NB4 (cell line): ENCODE results near the gene KCNK18.

Experiments used
- DNase-seq: peaks from one replicate; pipeline ENCODE4 v3.0.0; 2010; ENCODE audit warnings: low read depth
- H3K4me3 ChIP-seq: one replicate; pipeline ENCODE4 v1.5.1; 2011; ENCODE audit warnings: mild to moderate bottlenecking, low read depth, low read length, moderate library complexity
- CTCF ChIP-seq: IDR thresholded peaks from one replicate; pipeline ENCODE4 v1.5.1; 2012; ENCODE audit warnings: low read depth, low read length
- MAX ChIP-seq: IDR thresholded peaks from 2 replicates; pipeline ENCODE4 v1.6.1; 2011; ENCODE audit warnings: low read depth, low read length
- MYC ChIP-seq: IDR thresholded peaks from 2 replicates; pipeline ENCODE4 v1.6.1; 2011; ENCODE audit warnings: low read depth, low read length
- POLR2A ChIP-seq: IDR thresholded peaks from 2 replicates; pipeline ENCODE4 v1.6.1; 2011; ENCODE audit warnings: mild to moderate bottlenecking; ENCODE audit not compliant: insufficient read length; ENCODE audit errors: extremely low read depth

KCNK18 gene

GRCh38 chr10:117188371-117188770, 8.9 kb upstream of the KCNK18 start:
- no peak for DNase-seq
- H3K4me3 ChIP-seq, result no peak overlapping the region
- TF ChIP-seq MYC (no peak), MAX (no peak), CTCF (no peak), POLR2A (no peak)

- no peak for DNase-seq
- TF ChIP-seq MAX (no peak), MYC (no peak), POLR2A (no peak), CTCF (no peak)
- H3K4me3 ChIP-seq, result no peak overlapping the region
These were observed 7.7 kb upstream of the KCNK18 start for GRCh38 chr10:117189557-117189956.

GRCh38 chr10:117198088-117198487, 799 bp downstream of the KCNK18 start:
- no peak for TF ChIP-seq MYC
- TF ChIP-seq POLR2A, result no peak
- TF ChIP-seq CTCF, result no peak
- no peak for TF ChIP-seq MAX
- DNase-seq, result no peak
- no peak overlapping the region for H3K4me3 ChIP-seq

- no peak overlapping the region for H3K4me3 ChIP-seq
- no peak for DNase-seq
- TF ChIP-seq POLR2A, result no peak
- no peak for TF ChIP-seq MYC
- TF ChIP-seq CTCF, result no peak
- TF ChIP-seq MAX, result no peak
These were observed 4.5 kb downstream of the KCNK18 start for GRCh38 chr10:117201826-117202225.

- TF ChIP-seq MAX, result no peak
- TF ChIP-seq POLR2A, result no peak
- no peak overlapping the region for H3K4me3 ChIP-seq
- DNase-seq, result peak; percentile 54
These were observed 7.0 kb downstream of the KCNK18 start for GRCh38 chr10:117204316-117204715.

- no peak for DNase-seq
- TF ChIP-seq POLR2A (no peak), MAX (no peak), CTCF (no peak), MYC (no peak)
- H3K4me3 ChIP-seq, result no peak overlapping the region
These were observed 14.9 kb downstream of the KCNK18 start for GRCh38 chr10:117212176-117212575.
